Small intestine (tissue), 7 donors: ENCODE data around the gene MARCHF10. TPM values are rescaled to one million over a fixed set of nuclear protein-coding genes. Genes with fewer than 3 reads are reported as not detected.

Experiments used
- DNase-seq, 2 donors: peaks; one replicate each; pipeline versions ENCODE4 v3.0.0 to v3.0.0-alpha.2; 2013
- FAIRE-seq: peaks from 2 replicates; lab custom pipeline; 2012; peaks lifted over from hg19 to GRCh38; lab: Jason Lieb, UNC
- H3K27ac ChIP-seq, 3 donors: one replicate each; pipeline ENCODE4 v1.5.1; 2013; ENCODE audit warnings: low read length in 2 of 3, mild to moderate bottlenecking in 2 of 3, control low read depth in 1 of 3, inconsistent platforms in 1 of 3, low read depth in 1 of 3, moderate library complexity in 1 of 3
- H3K27me3 ChIP-seq, 3 donors: one replicate each; pipeline ENCODE4 v1.6.1; 2013; ENCODE audit warnings: low read length in 3 of 3, inconsistent platforms in 1 of 3; ENCODE audit not compliant: control insufficient read depth in 3 of 3, insufficient read depth in 3 of 3
- H3K36me3 ChIP-seq, 3 donors: one replicate each; pipeline ENCODE4 v1.6.1; 2013; ENCODE audit warnings: low read length in 3 of 3, inconsistent platforms in 1 of 3, low read depth in 1 of 3, mild to moderate bottlenecking in 1 of 3, moderate library complexity in 1 of 3; ENCODE audit not compliant: control insufficient read depth in 3 of 3, insufficient read depth in 2 of 3
- H3K4me1 ChIP-seq, 3 donors: one replicate each; pipeline ENCODE4 v1.6.1; 2013; ENCODE audit warnings: low read length in 2 of 3, inconsistent platforms in 1 of 3, low read depth in 1 of 3, mild to moderate bottlenecking in 1 of 3, moderate library complexity in 1 of 3; ENCODE audit not compliant: control insufficient read depth in 3 of 3, insufficient read depth in 2 of 3
- H3K4me3 ChIP-seq, 3 donors: one replicate each; pipeline ENCODE4 v1.5.1; 2013; ENCODE audit warnings: low read length in 3 of 3, control low read depth in 1 of 3, inconsistent platforms in 1 of 3, low read depth in 1 of 3, mild to moderate bottlenecking in 1 of 3, moderate library complexity in 1 of 3
- H3K9me3 ChIP-seq, 2 donors: one replicate each; pipeline ENCODE4 v1.6.1; 2013; ENCODE audit warnings: low read depth in 1 of 2, low read length in 1 of 2; ENCODE audit not compliant: control insufficient read depth in 2 of 2, insufficient read depth in 1 of 2
- WGBS, 3 donors: extraction: QIAGEN DNeasy Blood & Tissue Kit; methylation state at CpG; one replicate each; pipeline ENCODE4 v1.1.7; 2013; 5-methylcytosine and 5-hydroxymethylcytosine counted together
- polyA plus RNA-seq, 4 donors: library from polyadenylated mRNA; stranded (reverse) in 3 of 4; unstranded in 1 of 4; fragments of 200-250 nt in 3 of 4; fragments of 120-200 nt in 1 of 4; gene quantifications; one replicate each; pipeline versions ENCODE4 v1.2.1 to v1.2.3, GENCODE V29; 2013
- donor health status: healthy with polysubstance abuse.
- donor health status: control.
- donor health status: control.
- donor health status: Bipolar disorder and iron deficiency.
- donor health status: healthy.

Gene MARCHF10
- polyA plus RNA-seq, 4 donors, result 0.10 to 0.13 TPM; not detected in 2

GRCh38 chr17:62760059-62760944 is 47.8 kb downstream of the MARCHF10 start:
- 59 to 61% (median 61%) methylated on average over 12 of the region's 12 CpGs for WGBS, 3 donors
- Histone ChIP-seq H3K36me3 (no peaks in the 10 kb centered on the region), H3K27me3 (no peaks in the 10 kb centered on the region), H3K4me3 (no peak overlapping the region), H3K9me3 (no peaks in the 10 kb centered on the region), H3K27ac (no peak overlapping the region), H3K4me1 (no peaks in the 10 kb centered on the region)
- DNase-seq (no peak), FAIRE-seq (no peak)

GRCh38 chr17:62757500-62757951 is 50.6 kb downstream of the MARCHF10 start:
- no peaks in the 10 kb centered on the region for H3K4me1 ChIP-seq
- H3K9me3 ChIP-seq, result no peaks in the 10 kb centered on the region
- H3K4me3 ChIP-seq, result no peak overlapping the region
- 52 to 75% (median 55%) methylated on average over 4 of the region's 4 CpGs for whole genome bisulfite sequencing, 3 donors
- DNase-seq, result no peak
- H3K36me3 ChIP-seq, result no peaks in the 10 kb centered on the region
- FAIRE-seq, result no peak
- no peaks in the 10 kb centered on the region for H3K27me3 ChIP-seq
- no peak overlapping the region for H3K27ac ChIP-seq

GRCh38 chr17:62756198-62756597 is 51.9 kb downstream of the MARCHF10 start:
- no peaks in the 10 kb centered on the region for H3K27me3 ChIP-seq
- no peak overlapping the region for H3K4me3 ChIP-seq
- WGBS, 3 donors, result 83 to 94% (median 91%) methylated on average over 4 of the region's 4 CpGs
- no peaks in the 10 kb centered on the region for H3K9me3 ChIP-seq
- no peak for FAIRE-seq
- H3K36me3 ChIP-seq, result no peaks in the 10 kb centered on the region
- no peak overlapping the region for H3K27ac ChIP-seq
- H3K4me1 ChIP-seq, result no peaks in the 10 kb centered on the region
- no peak for DNase-seq

- no peak overlapping the region for H3K4me3 ChIP-seq
- no peak overlapping the region for H3K27ac ChIP-seq
- H3K9me3 ChIP-seq, result no peaks in the 10 kb centered on the region
- H3K4me1 ChIP-seq, result no peaks in the 10 kb centered on the region
- H3K27me3 ChIP-seq, result peaks cover 0 to 3% (median 0%) of the 10 kb centered on the region in 3 donors
- 59 to 71% (median 71%) methylated on average over 8 to 10 of the region's 10 CpGs for WGBS, 3 donors
- FAIRE-seq, result no peak
- H3K36me3 ChIP-seq, result no peaks in the 10 kb centered on the region
- DNase-seq, result no peak
Observed at GRCh38 chr17:62755141-62755851, 52.8 kb downstream of the MARCHF10 start.

- no peaks in the 10 kb centered on the region for H3K4me1 ChIP-seq
- no peak overlapping the region for H3K4me3 ChIP-seq
- WGBS, 3 donors, result 73 to 96% (median 91%) methylated on average over 4 of the region's 4 CpGs
- no peak overlapping the region for H3K27ac ChIP-seq
- FAIRE-seq, result no peak
- no peaks in the 10 kb centered on the region for H3K9me3 ChIP-seq
- no peak for DNase-seq
- no peaks in the 10 kb centered on the region for H3K36me3 ChIP-seq
- H3K27me3 ChIP-seq, result peaks cover 0 to 3% (median 0%) of the 10 kb centered on the region in 3 donors
Observed at GRCh38 chr17:62754631-62755030, 53.5 kb downstream of the MARCHF10 start.

GRCh38 chr17:62753562-62753961 is 54.6 kb downstream of the MARCHF10 start:
- DNase-seq (no peak), FAIRE-seq (no peak)
- H3K4me1 ChIP-seq, result no peaks in the 10 kb centered on the region
- WGBS, 3 donors, result 86 to 91% (median 89%) methylated on average over 7 of the region's 7 CpGs
- H3K27me3 ChIP-seq, result peaks cover 0 to 3% (median 0%) of the 10 kb centered on the region in 3 donors
- H3K4me3 ChIP-seq, result no peak overlapping the region
- no peaks in the 10 kb centered on the region for H3K36me3 ChIP-seq
- no peaks in the 10 kb centered on the region for H3K9me3 ChIP-seq
- H3K27ac ChIP-seq, result no peak overlapping the region

GRCh38 chr17:62751060-62751691 is 56.9 kb downstream of the MARCHF10 start:
- Histone ChIP-seq H3K27ac (no peak overlapping the region), H3K4me3 (no peak overlapping the region)
- no peak for FAIRE-seq

GRCh38 chr17:62750631-62751051 is 57.5 kb downstream of the MARCHF10 start:
- H3K9me3 ChIP-seq, result no peaks in the 10 kb centered on the region
- no peaks in the 10 kb centered on the region for H3K36me3 ChIP-seq
- peaks cover 0 to 7% (median 0%) of the 10 kb centered on the region in 3 donors for H3K27me3 ChIP-seq
- no peak overlapping the region for H3K27ac ChIP-seq
- FAIRE-seq, result no peak
- no peak overlapping the region for H3K4me3 ChIP-seq
- no peaks in the 10 kb centered on the region for H3K4me1 ChIP-seq
- 68 to 73% (median 70%) methylated on average over 15 of the region's 15 CpGs for WGBS, 3 donors
- DNase-seq, result no peak

More at GRCh38 chr17:62751060-62751691, 56.9 kb downstream of the MARCHF10 start:
- Histone ChIP-seq H3K36me3 (no peaks in the 10 kb centered on the region), H3K27me3 (peaks cover 0 to 7% (median 0%) of the 10 kb centered on the region in 3 donors), H3K4me1 (no peaks in the 10 kb centered on the region), H3K9me3 (no peaks in the 10 kb centered on the region)
- 54 to 73% (median 60%) methylated on average over 12 of the region's 12 CpGs for WGBS, 3 donors
- DNase-seq, result no peak
